HG03060 (cell line): ENCODE data around the gene IGF2BP2.

Source experiments
- ATAC-seq: cut with Tn5 transposase; IDR thresholded peaks from one replicate; pipeline ENCODE4 v1.9.1; 2021; ENCODE audit warnings: low read depth, moderate number of reproducible peaks; ENCODE audit not compliant: unreplicated experiment

Gene IGF2BP2

DNA sequence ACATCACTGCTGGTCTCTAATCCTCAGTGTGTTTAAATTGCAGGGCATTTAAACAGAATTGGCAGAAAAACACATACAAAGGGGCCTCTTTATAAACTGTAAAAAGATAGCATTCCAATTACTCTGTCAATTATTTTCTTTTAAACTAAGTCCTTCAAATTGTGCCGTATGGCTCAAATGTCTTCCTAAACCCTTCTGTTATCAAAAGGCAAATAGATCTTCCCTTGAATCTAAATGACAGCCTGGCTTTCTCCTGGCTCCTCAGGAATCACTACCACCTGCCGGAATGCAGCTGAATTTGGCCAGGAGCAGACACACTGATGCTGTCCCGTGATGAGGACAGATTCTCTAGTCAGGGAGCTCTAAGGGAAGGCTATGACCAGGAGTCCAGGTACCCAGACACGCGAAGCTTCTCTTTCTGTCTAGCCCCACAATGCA lies 85.6 kb downstream of the IGF2BP2 start:
- ATAC-seq = no peak

DNA sequence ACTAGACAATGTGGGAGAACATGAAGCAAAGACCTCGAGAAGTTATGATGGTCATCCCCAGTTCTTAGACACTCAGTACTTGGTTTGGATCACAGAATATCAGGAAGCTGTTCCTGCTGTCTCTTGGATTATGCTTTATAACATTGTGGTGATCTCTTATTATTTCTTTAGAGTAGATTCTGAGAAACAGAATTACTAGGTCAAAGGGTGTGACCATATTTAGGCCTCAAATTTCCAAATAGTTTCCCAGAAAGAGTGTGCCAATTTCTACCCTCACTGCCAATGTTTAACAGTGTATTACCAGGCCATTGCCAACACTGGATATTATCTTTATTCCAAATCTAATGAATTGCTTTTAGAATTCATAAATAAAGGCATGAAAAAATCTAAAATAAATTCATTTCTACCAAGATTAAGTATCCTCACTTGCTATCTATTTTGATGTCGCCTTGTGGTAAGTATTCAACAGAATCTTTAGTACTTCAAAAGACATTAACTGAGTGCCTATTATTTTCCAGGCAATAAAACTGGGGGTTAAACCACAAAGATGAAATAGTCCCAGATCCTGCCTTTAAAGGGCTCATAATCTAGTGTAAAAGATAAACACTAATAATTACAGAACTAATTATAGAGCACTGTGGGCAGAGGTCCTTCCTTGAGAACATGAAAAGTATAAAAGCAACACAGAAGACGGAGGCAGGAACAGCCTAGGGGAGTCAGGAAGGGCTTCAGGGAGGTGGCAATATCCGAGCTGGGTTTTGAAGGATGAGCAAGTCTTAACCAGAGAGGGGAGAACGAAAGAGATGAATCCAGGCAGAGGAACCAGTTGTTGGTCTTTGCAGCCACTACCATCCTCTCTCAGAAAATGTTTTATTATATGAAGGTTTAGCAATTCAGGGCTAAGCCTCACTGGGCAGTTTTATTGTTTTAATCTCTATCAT lies 86.8 kb downstream of the IGF2BP2 start:
- ATAC-seq = no peak

DNA sequence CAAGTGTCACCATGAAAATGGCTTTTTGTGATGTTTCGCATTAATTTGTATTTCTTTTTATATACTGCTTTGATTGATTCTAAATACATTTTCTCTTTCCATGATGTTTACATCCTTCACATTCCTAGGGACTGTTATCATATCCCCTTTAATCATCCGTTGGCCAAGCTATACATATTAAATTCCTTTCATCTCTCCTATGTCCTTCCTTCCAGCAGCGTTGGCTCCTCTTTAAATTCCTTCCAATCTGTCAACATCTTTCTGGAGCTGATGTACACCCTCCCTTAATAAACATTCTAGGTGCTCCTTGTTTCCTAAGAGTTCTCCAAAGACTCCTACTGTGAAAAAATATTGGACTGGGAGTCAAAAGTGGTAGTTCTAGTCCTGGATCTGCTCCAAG lies 87.8 kb downstream of the IGF2BP2 start:
- ATAC-seq = no peak

DNA sequence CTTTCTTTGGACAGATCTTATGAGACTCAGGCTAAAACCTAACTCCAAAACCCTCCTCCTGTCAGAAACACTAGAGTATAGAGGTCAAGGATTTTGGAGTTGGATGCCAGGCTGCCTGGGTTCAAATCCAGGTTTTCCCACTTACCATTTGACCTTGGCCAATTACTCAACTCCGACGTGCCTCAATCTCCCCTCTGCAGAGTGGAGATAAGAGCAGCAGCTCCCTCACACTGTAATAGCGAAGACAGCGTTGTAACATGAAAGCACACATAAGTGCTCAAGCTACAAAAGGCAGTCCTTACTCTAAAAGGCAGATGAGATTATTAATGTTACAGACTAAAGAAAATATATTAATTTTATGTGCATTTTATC lies 90.1 kb downstream of the IGF2BP2 start:
- ATAC-seq = no peak

DNA sequence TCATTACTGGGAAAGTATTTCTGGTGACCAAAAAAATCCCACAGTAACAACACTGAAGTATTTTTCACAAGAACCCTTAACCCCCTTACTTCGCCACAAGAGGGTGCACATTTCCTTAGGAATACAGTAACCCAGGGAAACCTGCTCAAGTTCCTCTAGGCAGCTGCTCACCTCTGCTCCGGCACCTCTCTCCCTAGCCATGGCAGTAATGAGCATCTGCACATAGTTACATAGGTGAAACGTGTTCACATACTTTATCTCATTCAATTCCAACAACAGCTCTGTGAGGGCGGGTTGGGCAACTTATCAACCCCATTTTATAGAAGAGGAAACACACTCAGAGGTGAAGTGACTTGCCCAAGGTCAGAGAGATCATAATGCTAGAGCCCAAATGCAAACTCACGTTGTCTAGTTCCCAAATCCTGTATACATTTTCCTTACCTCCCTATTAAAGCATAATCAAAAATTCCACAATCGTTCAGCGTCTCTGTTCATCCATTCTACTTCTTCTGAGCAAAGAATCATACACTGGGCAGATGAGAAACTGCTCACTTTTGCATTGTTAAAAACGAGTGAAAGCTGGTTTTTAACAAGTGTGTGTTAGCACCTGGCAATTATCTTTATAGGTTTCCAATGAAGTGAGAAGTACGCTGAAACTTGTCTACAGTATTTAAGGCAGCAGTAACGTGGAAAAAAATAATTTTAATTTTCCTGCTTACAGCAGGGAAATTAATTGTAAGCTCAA lies 90.7 kb downstream of the IGF2BP2 start:
- no peak for ATAC-seq

DNA sequence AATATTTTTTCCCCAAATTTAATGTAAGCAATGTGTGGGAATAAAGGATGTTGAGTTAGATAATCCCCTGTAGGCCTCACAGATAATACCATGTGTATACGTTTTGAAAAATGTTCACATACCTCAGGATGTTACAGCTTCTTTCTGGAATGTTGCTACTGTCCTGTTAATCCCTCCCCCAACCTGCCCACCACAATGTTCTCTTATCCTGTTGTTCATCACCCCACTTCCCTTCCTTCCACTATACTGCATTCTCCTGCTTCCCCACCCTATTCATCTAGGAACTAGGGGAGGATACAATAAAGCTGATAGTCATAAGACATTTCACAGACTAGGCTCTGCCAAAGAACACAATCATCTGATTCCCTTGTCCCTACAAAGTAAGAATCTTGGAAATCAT lies 92.1 kb downstream of the IGF2BP2 start:
- ATAC-seq = no peak

DNA sequence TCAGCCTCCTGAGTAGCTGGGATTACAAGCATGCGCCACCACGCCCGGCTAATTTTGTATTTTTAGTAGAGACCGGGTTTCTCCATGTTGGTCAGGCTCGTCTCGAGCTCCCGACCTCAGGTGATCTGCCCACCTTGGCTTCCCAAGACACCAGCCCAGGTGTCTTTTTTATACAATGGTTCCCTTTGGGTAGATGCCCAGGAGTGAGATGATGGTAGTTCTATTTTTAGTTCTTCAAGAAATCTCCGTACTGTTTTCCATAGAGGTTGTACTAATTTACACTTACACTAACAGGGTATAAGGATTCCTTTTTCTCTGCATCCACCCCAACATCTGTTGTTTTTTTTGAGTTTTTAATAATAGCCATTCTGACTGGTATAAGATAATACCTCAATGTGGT lies 94.3 kb downstream of the IGF2BP2 start:
- no peak for ATAC-seq

DNA sequence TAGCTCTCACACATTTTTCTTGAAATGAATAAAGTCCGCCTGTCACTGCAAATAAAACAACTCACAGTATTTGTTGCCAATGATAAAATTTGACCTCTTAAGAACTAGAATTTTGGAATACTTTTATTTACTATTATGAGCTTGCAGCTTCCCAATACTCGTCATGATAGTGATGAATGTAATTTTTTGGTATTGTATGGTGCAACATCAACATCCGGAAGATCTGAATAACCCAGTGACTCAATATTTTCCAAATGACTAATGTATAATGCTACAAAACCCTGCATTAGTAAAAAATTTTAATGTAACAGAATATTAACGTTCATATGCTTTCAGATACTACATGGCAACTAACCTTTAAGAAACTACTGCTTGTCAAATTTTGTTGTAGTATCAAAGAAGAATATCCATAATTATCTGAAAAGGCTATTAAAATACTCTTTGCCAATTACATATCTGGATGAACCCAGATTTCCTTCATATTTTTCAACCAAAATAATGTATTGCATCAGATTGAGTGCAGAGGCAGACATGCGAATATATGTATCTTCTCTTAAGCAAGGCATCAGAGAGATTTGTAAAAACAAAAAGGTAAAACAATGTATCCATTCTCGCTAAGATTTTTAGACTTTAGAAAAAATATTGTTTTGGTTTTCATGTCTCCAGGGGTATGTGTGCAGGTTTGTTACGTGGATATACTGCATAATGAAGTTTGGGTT lies 95.3 kb downstream of the IGF2BP2 start:
- ATAC-seq = no peak

DNA sequence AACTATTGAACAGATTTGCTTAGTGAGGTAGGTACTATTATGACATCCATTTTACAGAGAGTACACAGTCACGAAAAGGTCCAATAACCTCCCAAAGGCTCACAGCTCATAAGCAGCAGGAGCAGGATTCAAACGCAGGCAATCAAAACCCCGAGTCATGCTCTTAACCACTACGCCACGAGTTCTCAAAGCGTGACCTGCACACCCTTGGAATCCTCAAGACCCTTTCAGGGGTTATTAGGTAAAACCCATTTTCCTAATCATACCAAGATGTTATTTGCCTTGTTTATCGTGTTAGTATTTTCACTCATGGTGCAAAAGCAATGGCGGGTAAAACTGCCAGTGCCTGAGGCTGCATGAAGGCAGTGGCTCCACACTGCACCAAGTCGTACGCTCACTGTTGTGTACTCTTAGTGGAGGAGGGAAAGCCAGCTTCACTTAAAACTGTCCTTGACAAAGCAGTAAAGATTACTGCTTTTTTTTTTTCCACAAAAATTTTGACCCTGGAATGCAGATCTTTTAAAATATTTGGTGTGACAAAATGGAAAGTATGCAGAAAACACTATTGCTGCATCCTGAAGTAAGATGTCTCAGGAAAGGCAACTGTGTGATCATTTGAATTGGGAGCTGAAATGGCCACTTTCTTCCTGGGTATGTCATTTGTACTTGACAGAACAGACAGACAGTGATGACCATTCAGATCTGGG lies 96.1 kb downstream of the IGF2BP2 start:
- no peak for ATAC-seq

DNA sequence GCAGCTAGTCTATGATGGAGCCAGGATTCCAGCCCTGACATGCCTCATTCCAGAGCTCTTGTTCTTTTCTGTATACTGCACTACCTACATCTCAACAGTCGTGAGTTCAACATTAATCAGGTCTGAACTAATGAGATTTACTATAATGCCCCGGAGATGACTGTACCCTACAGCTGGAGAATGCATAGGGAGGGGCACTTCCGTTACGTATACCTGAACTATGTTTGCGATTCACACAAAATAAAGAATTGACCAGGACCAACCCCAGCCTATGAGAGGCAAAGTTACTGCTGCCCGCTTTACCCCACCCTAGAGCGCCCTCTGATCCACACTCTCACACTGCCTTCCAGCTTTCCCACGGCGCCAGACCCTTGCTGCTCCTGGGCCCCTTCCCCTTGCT lies 97.0 kb downstream of the IGF2BP2 start:
- ATAC-seq = no peak

DNA sequence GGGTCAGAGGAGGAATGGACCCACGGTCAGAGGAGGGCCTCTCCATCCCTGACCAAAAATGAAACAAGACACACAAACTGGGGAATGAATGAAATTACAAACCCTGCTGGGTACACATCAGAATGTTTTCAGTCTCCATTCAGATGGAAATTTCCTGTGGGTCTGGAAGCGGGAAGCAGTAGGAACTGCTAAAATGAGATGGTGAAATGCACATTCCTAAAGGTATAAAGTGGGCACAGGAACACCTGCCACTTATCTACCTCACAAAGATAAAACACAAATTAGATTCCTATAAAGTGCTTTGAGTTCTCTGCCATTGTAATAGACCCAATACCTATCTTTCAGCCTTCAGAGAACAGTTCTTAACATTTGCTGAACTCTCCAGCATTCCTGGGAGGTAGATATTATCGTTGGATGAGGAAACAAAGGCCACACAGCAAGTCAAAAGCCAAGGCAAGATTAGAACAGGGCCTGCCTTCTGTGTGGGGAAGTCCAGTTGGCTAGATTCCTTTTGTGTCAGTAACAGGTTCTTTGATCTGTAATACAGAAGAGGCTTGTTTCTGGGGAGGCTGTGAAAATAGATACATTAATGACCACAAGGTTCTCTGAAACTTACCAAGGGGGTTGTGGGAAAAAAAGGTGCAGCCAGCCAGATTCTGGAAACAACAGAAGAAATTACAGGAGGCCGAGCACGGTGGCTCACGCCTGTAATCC lies 98.4 kb downstream of the IGF2BP2 start:
- no peak for ATAC-seq

DNA sequence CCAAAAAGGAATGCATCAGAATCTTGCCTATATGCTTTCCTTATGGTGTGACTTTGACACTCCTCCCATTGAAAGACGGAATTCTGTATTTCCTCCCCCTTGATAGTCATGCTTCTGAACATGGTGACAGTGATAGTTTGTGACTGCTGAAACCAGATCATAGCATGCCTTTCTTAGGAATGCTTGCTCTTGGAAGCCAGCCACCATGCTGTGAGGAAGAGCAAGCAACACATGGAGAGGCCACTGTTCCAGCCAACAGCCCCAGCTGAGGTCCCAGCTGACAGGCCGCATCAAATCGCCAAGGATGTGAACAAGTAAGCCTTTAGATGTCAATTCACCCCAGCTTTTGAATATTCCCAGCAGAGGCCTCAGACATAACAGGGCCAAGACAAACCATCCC lies 100.1 kb downstream of the IGF2BP2 start:
- ATAC-seq = no peak

DNA sequence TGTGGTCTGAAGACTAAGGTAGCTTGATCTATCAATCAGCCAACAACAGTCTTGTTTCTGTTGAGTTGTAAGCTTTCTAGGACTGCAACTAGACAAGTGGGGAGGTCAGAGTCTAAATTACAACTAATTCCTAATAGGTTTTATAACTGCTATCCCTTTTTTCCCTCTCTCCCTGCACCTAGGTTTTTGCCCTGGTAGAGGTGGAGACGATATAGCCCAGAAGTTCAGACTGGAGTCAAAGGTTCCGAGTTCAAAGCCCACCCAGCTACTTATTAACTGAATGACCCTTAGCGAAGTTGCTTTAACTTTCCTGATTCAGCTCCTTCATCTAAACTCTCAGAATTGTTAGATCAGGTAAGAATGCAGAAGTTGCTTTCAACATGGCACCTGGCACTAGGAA lies 100.6 kb downstream of the IGF2BP2 start:
- ATAC-seq = no peak

DNA sequence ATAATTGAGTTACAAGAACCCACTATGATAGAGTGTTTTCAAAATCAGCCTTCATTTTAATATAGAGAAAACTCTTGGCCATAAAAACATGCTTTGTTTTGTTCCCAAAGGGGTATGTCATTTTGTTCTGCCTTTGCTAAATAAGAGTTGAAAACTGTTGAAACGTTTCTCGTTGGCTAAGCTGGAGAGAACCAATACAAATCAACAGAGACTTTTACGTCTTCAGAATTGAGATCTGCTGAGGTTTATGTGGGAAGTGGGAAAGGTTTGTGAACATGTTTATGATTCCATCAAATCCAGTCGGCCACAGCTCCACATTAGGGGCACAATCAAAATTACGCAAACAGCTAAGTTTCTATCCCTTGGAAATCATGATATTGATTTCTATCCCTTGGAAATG lies 102.0 kb downstream of the IGF2BP2 start:
- no peak for ATAC-seq

DNA sequence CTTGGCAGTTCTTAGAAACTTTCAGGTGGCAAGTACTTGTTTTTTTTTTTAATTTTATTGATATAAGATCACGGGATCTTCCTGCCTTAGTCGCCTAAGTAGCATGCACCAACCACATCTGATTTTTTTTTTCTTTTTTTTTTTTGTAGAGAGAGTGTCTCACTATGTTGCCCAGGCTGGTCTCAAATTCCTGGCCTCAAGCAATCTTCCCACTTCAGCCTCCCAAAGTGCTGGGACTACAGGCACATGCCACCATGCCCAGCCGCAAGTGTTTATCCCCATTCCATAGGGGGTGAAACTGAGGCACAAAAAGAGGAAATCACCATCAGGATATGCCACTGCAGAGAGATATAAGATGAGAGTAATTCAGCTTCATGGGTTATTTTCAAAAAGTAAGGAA lies 102.9 kb downstream of the IGF2BP2 start:
- no peak for ATAC-seq

DNA sequence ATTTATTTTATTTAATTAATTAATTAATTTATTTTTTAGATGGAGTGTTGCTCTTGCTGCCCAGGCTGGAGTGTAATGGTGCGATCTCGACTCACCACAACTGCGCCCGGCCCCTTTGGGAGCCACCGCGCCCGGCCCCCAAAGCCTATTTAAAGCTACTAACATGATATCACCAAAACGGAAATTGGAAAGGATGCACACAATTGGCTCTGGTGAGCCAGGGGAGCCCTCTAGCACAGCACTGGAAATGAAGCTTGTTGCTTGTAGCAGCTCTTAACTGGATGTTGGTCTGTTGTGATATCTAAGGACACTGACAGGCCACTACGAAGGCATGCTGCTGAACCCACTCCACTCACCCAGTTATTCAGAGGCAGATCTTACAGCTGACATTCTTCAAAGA lies 104.5 kb downstream of the IGF2BP2 start:
- ATAC-seq = no peak

DNA sequence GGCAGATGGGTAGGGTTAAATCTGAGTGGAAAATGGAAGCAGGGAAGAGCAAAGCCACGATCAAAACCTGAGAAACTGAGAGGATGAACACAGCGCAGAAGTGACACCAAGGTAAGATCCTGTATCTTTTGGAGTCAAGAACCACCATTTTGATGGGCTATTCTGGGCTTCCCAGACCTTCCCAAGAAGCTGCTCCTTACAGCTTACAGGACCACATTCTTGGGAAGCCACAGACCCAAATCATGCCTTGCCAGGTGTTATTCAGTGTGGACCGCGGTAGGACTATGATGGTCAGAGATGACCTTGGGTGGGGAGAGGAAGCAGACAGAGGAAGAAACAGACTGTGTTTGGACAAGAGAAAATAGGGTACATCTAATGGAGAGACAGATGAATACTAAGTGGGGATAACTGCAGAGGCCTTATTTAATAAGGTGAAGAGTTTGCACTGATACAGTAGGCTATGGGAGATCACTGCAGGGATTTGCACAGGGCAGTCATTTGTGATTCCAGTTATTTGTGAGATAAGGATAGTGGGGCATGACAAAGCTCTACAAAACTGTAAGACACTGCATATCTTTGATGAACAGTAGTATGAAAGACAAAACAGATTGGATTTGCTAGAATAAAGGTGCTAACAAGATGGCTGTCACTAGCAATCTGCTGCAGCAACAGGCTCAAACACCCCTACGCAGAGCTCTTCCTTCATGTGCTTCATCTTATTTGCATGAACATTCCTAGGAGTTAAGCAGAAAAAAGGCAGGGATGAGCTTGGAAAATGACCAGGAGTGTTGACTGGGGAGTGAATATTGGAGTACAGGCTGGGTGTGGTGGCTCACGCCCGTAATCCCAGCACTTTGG lies 105.9 kb downstream of the IGF2BP2 start:
- ATAC-seq = no peak

DNA sequence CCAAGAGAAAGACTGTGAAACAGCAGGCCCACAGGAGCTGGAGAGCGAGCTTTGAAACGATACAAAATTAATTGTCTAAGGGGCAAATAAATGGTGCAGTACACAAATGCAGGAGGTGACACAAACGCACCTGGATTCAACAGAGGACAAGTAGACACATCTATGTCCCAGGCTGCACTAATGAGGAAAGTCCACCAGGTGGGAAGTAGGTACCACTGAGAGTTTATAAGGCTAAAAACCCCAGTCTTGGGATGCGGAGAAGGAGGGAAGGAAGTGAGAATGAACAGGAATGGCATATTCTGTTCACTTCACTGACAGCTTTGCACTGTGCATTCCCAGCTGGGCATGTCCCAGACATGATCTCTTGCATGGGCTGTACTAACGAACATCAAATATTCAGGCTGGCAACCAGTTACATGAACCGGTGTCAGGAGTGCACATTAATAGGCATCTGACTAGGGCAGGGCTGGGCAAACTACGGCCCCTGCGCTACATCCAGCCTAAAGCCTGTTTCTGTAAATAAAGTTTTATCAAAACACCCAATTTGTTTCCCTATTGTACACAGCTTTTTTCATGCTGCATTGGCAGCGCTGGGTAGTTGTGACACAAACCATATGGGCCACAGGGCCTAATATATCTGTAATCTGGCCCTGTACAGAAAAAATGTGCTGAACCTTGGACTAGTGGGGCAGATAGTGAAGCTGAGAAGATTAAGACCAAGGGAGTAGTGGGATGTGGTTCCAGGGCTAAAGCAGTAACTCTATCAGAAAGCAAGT lies 107.0 kb downstream of the IGF2BP2 start:
- ATAC-seq = no peak
